Gastrocnemius medialis (tissue), 4 donors: Measurements from ENCODE around the gene ADAM12.

Experiments
- CTCF ChIP-seq, 5 experiments: fragments of 450-650 bp in 3 of 5; fragments of 200-600 bp in 2 of 5; sonication (generic) in 2 of 5; IDR thresholded peaks in 4 of 5; conservative IDR thresholded peaks in 1 of 5; 1 replicate in 4 of 5; 2 replicates in 1 of 5; pipeline ENCODE4 v1.5.1; 2016 to 2019; ENCODE audit warnings: antibody characterized with exemption in 5 of 5, mild to moderate bottlenecking in 3 of 5, moderate library complexity in 3 of 5
- POLR2A ChIP-seq, 2 donors: fragments of 450-650 bp; IDR thresholded peaks; one replicate each; pipeline ENCODE4 v1.6.1; 2017; ENCODE audit warnings: antibody characterized with exemption in 2 of 2, mild to moderate bottlenecking in 2 of 2, moderate library complexity in 2 of 2

- TF ChIP-seq CTCF (IDR thresholded peaks at IDR 0.05 in 4 of 5, conservative IDR thresholded peaks at IDR 0.05 in 1 of 5) = no peak
- TF ChIP-seq POLR2A (IDR thresholded peaks at IDR 0.05) = no peak
Observed at GRCh38 chr10:126336801-126337200, 51.5 kb downstream of the ADAM12 start.
